HG03565 (cell line): ENCODE measurements around the gene ATP1A4.

Source experiments
- ATAC-seq: cut with Tn5 transposase; IDR thresholded peaks from one replicate; pipeline ENCODE4 v1.9.1; 2021; ENCODE audit warnings: mild to moderate bottlenecking, moderate library complexity; ENCODE audit not compliant: unreplicated experiment

Gene ATP1A4

GRCh38 chr1:160204526-160205241 is 53.3 kb downstream of the ATP1A4 start:
- ATAC-seq: peak; percentile 45

DNA sequence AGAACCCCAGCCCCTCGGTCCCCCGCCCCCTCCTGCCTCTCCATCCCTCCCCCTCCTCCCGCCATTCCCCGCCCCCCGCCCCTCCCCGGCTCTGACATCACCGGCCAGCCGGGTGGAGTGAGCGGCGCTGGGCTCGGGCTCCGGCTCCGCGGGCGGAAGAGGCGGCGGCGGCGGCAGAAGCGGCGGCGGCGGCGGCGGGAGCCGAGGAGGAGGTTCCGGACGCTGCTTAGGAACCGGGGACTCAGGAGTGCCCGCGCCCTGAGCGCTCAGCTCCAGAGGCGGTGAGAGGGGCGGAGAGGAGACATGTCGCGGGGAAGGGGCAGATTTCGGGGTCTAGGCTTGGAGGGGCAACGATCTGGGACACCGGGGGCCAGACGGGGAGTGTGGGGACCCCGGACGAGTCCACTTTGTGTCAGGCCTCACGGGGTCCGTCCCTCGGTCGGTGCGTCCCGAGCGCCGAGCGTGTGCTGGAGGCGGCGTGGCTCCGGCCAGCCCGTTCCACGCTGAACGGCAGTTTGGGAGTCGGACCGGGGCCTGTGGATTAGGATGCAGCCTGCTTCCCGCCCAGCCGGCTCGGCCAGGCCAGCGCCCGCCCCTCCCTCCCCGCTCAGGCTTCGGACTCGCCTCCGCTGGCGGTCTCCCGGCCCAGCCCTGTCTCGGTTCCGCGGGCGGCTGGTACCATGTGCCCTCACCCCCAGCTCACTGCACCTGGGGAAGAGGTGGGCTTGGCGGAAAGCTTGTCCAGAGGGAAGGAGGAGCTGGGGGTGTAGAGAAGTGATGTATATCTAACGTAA is 54.0 kb downstream of the ATP1A4 start, which contains the start of gene PEA15:
PEA15 (plus strand) TSS at position 143 of the 794 bp plus-strand sequence. CDS start 6,161 bp downstream, outside the sequence.
- ATAC-seq: no peak

DNA sequence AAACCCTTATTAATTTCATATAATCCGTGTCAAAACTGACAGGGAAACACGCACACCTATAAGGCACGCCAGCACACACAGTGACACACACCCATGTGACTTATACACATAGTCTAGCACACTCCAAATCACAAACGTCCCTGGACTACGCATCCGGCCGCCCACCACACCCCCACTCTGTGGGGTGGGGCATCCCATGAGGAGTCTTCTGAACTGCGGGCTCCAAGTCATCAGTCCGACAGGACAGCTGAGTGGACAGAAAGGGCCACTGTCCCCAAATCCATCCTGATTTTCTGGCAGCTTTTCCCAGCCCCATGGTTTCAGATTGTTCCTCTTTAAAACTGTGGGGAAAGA is 54.6 kb downstream of the ATP1A4 start:
- peak; percentile 34 for ATAC-seq

- no peak for ATAC-seq
Observed at GRCh38 chr1:160206421-160207117, 55.2 kb downstream of the ATP1A4 start.

- ATAC-seq: no peak
Observed at GRCh38 chr1:160207118-160207650, 55.8 kb downstream of the ATP1A4 start.

DNA sequence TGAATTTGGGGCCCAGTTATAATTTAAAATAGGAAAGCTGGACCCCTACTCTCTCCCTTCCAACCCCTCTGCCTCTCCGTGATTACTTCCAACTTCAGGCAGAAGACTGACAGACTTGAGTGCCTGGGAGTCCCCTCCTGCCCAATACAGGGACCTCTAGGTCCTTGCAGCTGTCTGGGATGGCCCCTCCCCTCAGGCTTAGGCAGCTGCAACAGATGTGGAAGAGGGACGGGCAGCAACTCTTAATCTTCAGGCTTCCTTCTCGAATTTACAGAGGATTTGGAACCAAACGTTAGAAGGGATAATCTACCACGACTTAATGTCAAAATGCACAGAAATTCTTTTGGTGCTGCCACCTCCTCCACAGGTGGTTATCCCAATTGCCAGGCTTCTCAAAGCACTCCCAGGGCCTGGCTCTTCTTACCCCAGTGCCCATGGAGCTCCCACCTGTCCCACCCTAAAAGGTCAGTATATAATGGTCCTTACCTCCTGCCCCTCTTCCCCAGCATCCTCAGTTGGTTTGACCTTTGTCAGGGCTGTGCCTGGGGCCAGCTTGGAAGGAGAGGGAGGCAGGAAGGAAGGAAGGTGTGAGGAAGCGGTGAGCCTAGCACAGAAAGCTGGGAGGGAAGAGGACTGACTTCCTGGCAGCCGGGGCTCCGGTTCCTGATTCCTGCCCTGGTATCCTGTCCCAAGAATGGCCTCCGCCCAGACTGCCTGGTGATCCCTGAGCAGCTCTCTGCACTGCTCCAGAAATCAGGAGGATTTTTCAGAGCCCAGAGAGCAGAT is 56.6 kb downstream of the ATP1A4 start:
- no peak for ATAC-seq

GRCh38 chr1:160208557-160209320 is 57.3 kb downstream of the ATP1A4 start:
- ATAC-seq: no peak

GRCh38 chr1:160209321-160210046 is 58.1 kb downstream of the ATP1A4 start:
- no peak for ATAC-seq

- no peak for ATAC-seq
Observed at GRCh38 chr1:160210561-160210960, 59.2 kb downstream of the ATP1A4 start.

DNA sequence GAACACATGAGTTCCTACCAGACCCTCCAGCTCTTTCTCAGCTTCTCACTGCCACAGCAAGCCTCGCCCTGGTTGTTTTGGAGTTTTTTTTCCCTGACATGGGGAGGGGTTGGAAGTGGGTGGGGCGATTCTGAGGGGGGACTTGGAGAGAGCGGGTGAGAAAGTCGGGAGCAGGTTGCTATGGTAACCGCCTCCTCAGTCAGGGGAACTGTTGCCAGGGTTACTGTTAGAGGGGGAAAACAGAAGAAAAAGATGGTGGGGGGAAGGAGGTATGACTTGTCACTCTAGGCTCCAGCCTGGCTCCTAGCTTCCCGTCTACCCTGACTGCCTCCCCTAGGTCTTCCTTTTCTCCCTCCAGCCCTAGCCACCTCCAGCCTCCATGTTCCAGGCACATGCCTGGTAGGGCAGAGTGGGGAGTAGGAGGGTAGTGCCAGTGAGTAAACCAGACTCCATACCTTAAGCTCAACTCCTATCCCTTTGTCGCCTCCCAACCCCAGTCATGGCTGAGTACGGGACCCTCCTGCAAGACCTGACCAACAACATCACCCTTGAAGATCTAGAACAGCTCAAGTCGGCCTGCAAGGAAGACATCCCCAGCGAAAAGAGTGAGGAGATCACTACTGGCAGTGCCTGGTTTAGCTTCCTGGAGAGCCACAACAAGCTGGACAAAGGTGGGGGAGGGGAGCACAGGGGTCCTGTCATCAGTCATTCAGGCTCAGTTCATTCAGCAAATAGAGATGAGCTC is 59.8 kb downstream of the ATP1A4 start:
- ATAC-seq: no peak

DNA sequence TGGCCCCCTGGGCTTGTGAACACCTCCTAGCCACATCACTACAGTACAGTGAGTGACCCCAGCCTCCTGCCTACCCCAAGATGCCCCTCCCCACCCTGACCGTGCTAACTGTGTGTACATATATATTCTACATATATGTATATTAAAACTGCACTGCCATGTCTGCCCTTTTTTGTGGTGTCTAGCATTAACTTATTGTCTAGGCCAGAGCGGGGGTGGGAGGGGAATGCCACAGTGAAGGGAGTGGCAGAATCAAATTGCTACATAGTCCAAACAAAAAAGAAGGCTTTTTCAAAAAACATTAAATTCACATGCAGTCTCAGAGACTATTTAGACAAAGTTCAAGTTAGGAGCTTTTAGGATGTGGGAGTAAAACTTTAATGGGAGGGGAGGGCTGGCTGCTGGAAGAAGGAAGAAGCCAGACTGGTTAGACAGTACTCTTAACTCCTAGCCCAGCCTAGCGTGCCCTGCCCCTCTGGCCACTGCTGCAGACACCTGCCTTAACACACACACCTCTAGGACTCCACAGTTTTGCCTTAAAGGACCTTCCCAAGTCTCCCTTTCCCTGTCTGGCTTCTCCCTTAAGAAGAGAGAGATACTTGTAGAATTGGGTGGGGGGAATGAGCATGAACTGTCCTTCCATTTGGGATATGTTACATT is 63.2 kb downstream of the ATP1A4 start:
- no peak for ATAC-seq

GRCh38 chr1:160216301-160216700 is 64.9 kb downstream of the ATP1A4 start:
- ATAC-seq: no peak

DNA sequence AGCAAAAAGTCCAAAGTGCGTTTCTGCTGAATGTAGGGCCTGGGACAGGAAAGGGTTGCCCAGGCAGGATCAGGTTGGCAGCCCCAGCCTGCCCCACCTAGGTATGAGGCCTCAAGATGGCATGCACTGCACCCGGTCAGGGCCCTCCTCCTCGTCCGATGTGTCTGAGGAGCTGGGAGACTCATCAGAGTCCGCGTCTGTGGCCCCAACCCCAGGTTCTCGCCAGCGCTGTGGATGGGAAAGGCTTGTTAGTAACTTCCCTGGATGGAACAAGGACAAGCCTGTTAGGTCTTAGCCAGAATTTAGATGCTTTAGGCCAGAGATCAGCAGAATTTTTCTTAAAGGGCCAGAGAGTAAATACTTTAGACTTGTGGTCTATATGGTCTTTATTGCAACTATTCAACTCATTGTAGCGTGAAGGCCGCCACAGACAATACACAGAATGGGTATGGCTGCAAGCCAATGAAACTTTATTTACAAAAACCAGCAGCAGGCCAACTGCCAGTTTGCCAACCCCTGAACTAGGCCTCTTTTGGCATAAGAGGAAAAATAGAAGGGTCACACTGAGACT is 66.2 kb downstream of the ATP1A4 start:
- no peak for ATAC-seq

DNA sequence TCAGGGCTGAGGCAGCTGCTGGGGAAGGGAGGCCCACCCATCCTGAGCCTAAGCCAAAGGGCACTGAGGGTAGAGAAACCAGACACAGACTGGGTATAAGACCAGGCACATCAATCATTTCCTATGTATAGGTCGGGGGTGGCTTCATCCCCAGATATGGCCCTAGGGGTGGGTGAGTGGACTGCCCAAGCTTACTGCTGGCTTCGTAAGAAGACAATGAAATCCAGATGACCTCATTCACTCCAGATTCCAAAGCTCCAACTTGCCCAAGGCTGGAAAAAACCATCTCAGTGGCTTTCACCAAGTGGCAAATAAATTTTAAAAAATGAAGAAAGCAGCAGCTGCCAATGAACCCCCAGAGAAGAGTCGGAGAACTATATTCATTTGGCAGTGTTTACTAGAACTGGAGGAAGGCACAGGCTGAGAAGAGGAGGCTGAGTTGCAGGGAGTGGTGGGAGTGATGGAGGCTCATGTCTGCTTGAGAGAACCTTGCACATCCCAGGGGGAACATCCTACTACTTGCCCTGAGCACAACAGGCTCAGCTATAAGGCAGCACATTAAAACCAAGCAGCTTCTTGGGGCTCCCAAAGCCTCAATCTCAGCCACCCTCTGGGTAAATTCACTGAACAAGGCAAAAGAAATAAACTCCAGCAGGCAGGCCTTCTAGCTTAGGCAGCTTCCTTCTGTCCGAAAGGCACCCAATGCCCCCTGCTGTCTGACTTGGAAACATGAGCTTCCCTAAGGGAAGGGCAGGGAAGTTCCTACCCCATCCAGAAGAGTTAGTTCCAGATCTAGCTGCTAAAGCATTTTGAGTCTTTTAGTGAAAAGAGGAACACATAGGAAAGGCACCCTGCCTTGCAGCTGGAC is 67.9 kb downstream of the ATP1A4 start:
- no peak for ATAC-seq

DNA sequence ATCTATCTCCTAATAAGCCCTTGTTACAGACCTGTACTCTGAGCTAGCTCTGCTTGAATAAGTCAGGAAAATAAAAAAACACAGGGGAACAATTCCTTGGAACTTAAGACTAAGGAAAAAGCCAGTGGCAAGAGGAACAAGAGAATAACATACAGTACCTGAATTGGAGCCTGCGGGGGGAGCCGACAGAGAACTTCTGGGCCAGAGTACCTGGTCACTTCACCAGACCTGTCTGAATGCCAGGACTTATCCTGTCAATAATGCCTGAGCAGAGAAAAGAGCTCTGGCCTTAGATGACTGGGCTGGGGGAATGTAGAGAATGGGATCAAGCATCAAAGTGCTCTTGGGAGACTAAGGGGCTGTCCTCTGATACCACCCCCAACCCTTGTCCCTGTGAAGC is 68.9 kb downstream of the ATP1A4 start:
- ATAC-seq: no peak

GRCh38 chr1:160221089-160221488 is 69.7 kb downstream of the ATP1A4 start:
- no peak for ATAC-seq

DNA sequence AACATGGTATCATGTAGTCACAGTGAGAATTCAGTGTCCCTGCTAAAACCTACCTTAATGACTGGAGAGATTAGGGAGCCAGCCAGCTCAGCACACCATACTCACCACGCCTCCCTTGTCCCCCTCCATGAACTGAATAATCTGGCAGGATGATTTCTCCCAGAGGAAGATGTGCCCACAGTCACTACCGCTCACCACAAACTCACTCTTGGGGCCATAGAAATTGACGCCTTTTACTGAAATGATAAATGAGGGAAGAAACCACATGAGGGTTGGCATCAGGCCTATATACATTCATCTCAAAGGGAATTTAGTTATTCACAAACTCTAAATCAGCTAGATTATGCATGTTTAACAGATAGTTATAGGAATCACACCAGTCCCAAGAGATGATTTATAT is 71.1 kb downstream of the ATP1A4 start:
- no peak for ATAC-seq
